NCI-H2227 (cell line): ENCODE results near the gene DUSP8.

Experiments used
- DNase-seq: peaks from one replicate; lab custom pipeline; 2025; ENCODE audit not compliant: unreplicated experiment; lab: John Stamatoyannopoulos, UW

DUSP8 gene

DNA sequence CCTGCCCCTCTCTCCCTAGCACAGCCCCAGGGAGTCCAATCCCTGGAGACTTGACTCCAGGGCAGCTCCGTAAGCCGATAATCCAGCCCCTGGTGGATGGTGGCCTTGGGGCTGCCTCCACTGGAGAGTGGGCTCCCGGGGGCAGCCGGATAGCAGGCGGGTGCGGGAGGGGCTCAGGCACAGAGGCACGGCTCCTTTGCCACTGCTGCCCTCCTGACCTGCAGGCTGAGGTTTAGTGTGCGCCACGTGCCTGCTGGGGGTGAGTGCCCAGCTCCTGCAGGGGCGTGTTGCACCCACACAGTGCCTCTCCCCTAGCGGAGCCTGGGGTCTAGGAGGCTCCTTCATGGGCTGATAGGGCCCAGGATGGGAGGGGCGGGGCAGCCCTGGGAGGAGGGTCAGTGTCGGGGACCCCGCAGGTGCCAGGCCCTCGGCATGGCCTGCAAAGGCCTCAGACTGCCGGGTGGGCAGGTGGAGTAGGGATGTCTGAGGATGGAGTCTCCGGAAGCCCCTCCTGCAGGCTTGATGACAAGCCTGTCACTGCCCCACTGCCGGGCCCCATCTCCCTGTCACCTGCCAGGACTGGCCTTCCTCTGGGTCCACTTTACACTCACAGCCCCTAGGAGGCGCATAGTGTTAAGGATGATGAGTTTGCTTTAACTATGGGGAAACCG lies 5.6 kb downstream of the DUSP8 start:
- DNase-seq, result no peak

DNA sequence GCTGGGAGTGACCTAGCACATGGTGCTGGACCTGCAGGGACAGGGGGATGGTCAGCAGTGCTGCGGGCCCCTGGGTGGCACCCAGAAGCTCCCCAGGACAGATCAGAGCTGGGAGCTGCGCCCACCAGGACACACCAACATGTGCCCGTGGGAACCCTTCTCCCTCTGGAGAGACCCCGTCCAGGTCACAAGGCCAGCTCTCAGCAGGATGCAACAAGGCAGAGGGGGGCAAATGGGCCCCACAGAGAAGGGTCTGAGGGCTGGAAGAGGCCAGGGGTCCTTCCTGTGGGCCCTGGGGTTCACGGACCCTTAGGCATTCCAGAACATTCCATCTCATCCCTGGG lies 6.2 kb downstream of the DUSP8 start:
- DNase-seq, result no peak

DNA sequence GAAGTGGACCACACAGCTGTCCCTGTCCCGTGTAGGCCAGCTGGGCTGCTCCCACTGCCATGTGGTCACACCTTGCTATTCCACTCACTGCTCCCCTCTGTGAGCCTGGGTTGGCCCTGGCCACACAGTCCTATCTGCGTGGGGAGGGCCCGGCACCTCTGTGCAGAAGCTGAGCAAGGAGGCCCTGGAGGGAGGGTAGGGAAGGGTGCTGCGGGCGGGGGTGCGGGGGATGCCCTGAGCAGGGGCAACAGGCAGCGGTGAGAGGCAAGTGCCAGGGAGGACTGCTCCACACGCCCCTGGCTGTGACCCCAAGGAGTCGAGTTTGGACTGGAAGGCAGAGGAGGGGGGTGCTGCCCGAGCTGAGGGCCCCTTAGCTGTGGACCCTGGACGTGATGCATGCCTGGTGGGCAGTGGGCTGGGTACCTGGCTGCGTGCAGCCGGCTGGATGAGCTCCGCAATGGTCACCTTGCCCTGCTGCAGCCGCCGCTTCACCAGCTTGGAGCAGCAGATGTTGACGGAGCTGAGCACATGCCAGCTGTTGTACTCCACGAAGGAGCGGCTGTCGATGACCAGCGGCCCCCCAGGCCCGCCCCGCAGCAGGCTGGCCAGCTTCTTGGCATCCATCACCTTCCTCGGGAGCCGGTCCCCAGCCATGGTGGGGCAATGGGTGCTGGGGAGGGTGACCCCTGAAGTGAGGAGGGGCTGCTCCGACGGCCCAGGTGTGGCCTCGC lies 6.7 kb downstream of the DUSP8 start:
- DNase-seq, result no peak

DNA sequence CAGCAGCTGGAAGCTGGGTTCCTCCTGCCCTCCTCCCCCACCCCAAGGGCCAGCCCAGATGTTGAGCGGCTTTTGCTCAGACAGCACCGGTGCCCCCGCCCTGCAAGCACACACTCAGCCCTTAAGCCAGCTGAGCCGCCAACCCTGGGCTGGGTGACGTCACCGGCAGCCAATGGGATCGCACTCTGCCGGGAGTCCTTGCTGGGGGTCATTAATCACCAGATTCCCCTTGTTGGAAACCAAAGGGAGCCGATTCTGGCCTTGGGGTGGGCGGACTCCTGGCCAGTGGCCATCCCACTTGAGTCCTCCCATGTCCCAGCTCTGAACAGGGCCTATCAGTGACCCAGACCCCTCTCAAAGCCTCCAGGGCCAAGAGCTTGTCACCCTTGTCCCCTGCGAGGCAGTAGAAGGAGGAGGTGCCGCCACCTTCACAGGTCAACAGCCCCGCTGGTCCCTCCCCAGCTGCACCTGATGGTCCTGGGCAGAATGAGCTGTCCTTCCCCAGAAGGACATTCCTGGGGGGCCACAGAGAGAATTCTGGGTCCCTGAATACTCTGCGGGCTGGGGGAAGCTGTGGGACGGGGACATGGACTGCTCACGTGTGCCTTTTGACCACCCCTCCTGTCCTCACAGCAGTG lies 7.4 kb downstream of the DUSP8 start:
- peak; percentile 75 for DNase-seq

DNA sequence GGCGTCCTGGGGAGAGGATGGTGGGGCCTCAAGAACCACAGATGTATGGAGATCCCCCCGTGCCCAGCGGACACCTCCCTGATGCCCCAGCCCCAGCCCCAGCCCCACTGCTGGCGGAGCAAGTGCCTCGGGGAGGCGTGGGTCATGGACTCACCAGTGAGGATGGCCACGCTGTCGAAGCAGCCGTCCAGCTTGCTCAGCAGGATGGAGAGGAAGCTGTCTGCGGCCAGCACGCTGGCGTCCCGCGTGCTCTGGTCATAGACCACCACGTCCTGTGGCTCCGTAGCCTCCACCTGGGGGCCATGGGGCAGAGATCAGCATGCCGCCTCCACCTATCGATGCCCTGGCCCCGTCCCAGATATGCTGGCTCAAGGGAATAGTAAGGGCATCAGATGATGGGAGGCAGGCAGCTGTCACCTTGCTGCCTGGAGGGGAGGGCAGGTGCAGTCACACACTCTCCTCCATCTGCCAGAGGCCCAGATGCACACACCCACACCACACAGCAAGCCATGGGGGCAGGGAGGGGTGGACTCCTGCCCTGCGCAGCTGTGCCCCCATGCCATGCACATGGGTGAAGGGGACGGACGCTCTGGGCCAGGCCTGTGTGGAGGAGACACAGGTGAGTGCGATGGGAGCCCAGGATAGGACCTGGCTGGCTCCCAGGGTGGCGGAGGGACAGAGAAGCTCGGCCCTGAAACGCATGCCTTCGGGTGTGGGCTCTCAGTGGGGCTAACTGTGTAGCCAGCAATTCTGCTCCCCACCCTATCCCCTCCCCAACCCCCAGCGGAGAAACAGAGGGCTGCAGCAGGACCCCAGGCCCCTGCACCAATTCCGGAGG lies 8.2 kb downstream of the DUSP8 start:
- no peak for DNase-seq

DNA sequence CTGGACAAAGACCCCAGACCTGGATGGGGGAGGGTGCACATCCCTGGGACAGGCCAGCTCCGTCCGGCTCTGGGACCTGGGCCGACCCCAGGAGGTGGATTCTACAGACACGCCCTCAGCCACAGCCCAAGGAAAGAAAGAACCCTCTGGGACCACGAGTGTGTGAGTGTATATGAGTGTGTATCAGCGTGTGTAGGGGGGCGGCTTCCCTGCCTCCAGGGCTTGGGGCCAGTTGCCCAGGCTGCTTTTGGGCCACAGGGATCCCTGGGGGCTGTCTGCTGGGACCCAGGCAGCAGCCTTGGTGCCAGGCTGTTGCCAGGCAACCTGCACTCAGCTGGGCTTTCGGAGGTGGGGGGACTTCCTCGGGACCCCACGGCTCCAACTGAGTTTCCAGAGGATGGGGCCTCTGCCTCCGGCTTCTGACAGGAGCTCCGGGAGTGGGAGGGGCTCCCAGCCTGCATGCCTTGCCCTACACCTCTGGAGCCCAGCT lies 8.9 kb downstream of the DUSP8 start:
- DNase-seq, result no peak

DNA sequence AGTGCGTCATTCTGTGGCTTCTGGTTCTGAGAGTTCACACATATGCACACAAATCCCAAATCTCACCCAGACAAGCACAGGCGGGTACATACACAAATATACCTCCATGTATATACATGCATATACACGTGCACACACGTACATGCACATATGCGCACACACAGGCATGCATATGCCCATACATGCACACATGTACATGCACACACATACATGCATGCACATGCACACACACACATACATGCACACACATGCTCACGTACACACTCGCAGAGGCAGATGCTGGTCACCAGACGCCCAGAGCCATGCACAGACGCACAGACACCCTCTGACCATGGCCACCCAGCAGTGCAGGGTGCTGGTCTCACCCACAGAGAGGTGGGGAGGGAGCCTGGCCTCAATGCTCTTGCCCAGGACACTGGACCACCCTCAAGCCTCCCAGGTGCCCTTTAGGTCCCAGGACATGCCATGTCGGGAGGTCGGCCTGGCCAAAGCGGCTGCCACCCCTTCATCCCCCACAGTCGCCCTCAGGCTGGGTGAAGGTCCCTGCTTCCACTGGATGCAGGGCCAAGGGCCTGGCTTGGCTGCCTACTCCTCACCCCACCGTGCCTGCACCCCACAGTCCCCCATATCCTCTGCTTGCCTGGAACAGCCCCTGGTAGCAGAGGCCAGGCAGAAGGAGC lies 9.5 kb downstream of the DUSP8 start:
- DNase-seq, result no peak

DNA sequence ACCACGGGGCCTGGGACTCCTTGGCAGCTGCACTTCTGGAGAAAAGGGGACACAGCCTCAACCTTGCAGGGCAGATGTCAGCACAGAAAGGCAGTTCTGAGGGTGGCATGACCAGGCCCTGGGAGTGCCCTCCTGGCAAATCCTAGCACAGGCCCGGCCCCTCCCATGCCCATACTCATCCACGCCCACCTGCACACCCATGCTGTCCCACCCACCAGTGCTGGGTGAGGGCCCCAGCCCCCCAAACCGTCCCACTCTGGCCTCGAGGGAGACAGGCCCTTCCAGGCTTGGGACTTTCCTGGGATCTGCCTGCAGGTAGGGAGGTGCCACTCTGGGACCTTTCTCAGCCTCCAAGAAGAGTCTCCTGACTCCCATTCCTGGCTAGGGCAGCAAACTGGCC lies 10.1 kb downstream of the DUSP8 start:
- DNase-seq, result no peak

DNA sequence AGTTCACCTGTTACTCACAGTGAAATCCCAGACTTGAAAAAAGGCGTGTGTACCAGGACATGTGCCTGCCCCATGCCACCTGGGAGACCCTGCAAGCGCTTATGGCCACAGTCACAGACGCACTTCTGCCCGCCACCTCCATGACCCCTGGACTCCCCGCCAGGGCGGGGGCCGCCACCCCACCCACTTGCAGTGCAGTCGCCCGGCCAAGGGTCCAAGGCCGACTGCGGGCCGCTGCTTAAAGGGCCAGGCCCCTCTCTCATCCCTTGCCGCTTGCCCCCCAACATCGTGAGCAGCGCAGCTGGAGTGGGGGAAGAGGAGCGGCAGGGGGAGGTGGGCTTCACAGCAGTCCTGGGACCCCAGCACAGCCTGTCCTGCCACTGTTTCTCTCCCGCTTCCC lies 10.8 kb downstream of the DUSP8 start:
- DNase-seq, result no peak

DNA sequence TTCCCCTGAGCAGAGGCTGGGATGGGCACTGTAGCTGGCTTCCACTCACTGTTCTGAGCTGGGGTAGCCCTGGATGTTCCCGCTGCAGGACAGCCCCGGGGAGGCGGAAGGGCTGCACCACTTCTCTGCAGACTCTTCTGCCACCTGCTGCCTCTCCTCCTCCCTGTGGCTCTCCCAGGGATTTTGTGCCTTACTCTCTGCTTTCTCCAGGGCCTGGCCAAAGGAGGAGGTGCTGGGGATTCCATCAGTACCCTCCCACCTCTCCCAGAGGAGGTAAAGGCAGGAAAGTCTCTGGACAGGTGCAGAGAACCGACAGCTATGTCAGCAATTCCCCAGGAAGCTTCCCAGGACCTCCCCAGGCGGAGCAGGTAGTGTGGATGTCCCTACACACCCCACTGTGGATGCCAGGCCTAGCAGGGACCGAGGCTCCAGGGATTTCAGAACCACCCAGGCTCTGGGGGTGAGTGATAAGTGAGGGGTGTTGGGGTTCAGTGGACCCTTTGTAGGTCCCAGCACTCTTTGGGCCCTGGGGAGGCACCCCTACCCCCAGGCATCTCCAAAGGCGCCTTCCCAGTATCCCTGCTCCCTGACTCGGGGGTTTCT lies 11.3 kb downstream of the DUSP8 start:
- no peak for DNase-seq

DNA sequence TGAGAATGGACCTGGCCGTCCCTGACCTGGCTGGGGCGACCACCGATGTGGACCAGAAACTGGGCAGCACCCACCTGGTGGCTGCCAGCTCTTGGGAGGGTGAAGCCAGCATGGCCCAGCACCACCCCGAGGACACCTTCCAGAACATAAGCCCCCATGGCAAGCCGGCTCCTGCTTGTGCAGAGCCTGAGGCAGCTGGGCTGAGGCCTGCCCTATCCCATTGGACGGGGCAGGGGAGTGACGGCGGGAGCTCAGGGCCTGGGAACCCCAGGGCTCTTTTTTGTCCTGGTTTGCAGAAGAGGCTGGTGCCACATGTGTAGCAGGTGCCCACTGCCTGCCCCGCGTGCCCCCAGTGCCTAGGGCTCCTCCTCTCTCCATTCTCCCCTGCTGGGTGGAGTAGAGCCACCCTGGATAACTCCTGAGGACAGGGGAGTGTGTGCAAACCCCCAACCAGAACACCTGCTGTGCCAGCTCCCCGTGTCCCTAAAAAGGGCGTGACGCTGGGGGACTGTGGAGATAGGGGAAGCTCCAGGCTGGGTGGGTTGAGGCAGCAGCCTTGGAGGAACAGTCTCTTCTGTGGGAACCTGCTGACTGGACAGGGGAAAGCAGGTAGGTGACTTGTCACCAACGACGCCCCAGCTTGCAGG lies 11.9 kb downstream of the DUSP8 start:
- DNase-seq, result no peak

DNA sequence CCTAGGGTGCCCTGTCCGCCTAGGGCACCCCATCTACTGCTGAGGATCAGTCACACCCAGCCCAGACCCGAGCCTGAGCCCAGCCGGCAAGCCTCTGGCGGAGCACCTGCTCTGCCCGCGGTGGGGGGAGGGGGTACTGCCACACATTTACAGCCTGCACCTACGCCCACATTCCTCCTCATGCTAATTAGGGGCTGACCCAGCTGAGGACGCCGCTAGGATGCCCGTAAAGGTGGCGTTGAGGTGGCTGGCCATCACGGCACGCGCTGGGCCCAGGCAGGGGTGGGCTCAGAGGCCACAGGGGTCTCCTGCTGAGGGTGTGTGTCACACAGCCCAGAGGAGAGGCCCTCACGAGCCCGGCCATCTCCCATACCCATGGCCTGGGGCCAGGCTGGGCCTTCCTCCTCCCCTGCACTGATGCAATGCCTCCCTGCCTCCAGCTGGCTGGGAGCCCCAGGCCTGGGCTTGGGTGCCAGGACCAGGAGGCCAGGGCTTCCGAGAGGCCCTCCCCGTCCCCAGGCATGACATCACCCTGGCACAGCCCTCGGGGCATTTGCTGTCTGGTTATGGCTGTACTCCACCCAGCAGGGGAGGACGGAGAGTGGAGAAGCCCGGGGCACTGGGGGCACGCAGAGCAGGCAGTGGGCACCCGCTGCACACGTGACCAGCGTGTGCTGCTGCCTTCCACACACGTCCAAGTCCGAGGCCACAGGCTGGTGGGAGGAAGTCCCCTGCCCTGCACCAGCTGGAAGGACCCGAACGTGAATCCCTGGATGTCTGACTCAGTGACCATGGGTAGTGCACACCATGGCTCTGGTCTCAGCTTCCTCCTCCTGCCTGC lies 12.7 kb downstream of the DUSP8 start:
- no peak for DNase-seq

DNA sequence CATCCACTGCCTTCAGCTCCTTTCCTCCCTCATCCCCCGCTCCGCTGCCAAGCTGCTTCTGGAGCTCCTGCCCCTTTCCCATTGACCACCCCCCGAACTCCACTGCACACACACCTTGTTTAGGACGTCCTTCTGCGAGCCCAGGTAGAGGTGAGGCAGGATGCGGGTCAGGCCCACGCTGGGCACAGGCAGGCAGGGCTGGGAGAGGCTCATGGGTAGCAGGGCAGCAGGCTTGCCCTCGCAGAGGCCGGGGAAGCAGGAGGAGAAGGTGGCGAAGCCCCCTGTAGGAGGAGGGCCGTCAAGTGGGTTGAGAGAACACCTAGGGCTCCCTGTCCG lies 13.3 kb downstream of the DUSP8 start:
- DNase-seq, result no peak

DNA sequence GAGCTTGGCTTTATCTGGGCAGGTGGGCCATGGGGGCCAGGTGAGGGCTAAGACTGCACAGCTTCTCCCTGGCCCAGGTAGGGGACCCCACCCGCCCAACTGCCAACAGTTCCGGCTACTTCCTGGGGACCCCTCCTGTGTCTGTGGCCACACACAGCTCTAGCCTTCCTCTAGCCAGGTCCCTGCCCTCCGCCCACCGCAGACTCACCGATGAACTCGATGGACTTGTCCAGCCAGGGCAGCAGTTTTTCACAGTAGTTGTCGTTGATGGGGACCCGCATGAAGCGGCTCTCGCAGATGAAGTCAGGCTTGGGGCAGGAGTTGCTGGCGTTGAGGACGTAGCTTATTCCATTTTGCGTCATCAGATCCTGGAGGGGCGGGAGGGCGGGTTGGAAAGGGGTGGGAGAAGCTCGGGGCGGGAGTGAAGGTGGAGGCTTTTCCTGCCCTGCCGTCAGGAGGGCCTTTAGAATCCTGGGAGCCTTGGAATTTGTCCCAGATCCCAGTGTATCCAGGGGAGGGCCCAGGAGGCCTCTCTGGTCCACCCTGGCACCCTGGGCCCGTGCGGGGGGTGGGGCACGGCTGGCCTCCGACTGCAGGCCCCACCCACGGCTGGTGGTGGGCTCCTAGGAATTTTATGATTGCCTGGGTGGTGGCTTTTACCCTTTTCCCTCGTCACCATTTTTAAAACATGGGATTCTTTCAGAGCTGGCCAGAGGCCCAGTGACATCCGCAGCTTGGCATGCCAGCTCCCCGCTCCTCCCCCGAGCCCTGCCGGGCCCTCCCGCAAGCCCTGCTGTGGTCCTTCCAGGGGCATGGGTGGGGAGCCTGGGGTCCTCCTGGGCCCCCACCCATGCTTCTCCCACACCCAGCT lies 13.9 kb downstream of the DUSP8 start:
- no peak for DNase-seq

DNA sequence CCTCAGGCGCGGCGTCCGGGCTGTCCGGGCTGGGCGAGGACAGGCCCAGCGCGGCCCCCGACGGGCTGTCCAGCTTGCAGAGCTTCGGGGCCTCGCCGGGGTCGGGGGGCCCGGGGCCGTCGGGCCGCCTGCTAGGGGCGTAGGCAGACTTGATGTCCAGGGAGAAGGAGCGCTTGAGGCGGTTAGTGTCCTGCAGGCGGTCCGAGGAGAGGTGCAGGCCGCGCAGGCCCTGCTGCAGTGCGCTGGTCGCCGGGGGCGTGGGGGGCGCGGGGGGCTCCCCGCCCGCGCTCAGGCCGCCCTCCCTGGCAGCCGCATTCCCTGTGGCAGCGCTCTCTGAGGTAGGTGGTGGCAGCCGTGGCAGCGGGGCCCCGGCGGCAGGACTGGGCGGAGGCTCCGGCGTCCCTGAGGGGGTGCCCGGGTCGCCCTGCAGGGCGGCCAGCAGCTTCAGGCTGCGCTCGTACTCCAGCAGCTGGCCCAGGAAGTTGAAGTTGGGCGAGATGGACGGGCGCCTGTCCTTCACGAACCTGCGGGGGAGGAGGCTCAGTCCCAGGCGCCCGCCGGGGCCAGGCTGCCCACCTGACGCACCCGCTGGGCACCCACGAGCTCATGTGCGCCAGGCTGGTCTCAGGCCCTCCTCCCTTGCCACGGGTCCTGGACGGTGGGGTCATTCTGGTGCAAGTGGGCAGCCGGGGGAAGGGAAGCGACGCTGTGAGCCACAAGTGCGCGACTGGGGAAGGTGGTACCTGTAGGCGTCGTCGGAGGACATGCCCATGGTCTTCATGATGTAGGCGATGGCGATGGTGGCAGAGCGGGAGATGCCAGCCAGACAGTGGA lies 14.8 kb downstream of the DUSP8 start:
- DNase-seq, result no peak

DNA sequence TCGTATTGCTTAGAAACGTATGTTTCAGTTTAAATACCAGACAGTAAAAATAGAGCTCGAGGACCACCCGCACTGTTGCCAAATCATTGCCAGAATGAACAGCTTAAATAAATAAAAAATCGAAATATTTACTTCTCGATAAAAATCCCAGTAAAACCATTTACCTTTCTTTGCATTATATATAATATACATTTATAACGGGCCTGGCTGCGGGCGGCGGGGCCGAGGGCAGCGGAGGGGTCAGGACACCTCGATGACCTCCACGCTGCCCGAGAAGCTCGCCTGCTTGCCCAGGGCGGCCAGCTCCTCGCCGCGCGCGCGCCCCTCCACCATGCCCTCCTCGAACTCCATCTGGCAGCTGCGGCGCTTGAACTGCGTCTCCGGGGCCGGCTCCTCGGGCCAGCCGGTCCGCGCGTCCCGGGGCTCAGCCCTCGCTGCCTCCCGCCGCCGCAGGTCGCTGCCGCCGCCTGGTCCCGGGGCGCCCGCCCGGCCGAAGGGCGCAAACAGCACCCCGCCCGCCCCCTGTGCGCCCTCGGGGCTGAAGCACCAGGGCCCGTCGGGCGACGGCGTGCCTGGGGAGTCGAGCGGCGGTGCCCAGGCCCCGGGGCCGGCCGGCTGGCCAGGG lies 15.7 kb downstream of the DUSP8 start:
- no peak for DNase-seq

DNA sequence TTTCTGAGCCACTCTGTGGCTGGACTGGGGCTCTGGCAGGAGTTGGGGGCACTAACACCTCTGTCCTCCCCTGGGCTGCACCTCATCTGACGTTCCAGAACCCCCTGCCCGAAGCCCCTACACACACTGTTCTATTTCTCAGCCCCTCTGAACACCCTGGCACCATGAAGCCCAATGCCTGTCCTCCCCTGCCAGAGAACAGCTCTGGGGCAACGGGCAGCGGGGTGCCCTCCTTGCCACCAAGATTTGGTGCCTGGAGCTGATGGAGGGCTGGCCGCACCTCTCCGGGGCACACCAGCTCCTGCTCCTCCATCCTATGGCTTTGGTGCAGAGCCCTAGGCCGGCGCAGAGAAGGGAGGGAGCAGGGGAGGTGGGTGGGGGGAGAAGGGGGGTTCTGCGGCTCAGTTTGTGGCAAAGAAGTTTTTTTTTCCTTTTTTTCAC lies 16.3 kb downstream of the DUSP8 start:
- no peak for DNase-seq
